ENCODE data around the gene RASAL2.

GRCh38 chr1:178510155-178510554, 416.3 kb downstream of the RASAL2 start:
- TF ChIP-seq CTCF (conservative IDR thresholded peaks at IDR 0.05; ENCODE audit: low read depth in 2 of 2) (no peak), EZH2 (IDR thresholded peaks at IDR 0.05; ENCODE audit: low read depth, unreplicated experiment) (no peak), POLR2AphosphoS5 (IDR thresholded peaks at IDR 0.05; ENCODE audit: low read depth) (no peak), ZNF114 (CRISPR knock-in tag; IDR thresholded peaks at IDR 0.05) (no peak)

All from GM23338 (cell line).